Measurements from ENCODE around the gene LRRC4C. TPM values are rescaled to one million over a fixed set of nuclear protein-coding genes. Genes with fewer than 3 reads are reported as not detected.

Gene LRRC4C
- total RNA-seq, 1 donor = 0.27 TPM

- TF ChIP-seq CTCF (IDR thresholded peaks at IDR 0.05; ENCODE audit: insufficient read depth, low read length) = no peak
- DNase-seq (ENCODE audit: low read depth) = no peak
- H3K4me3 ChIP-seq (ENCODE audit: low read depth, low read length) = no peak overlapping the region
Measured at GRCh38 chr11:40838181-40838683, 621.2 kb downstream of the LRRC4C start.

- H3K4me3 ChIP-seq (ENCODE audit: low read depth, low read length) = no peak overlapping the region
- DNase-seq (ENCODE audit: low read depth) = no peak
- no peak for TF ChIP-seq CTCF (IDR thresholded peaks at IDR 0.05; ENCODE audit: insufficient read depth, low read length)
Measured at GRCh38 chr11:40827116-40827515, 632.3 kb downstream of the LRRC4C start.

GRCh38 chr11:40826601-40827000, 632.9 kb downstream of the LRRC4C start:
- DNase-seq (ENCODE audit: low read depth) = no peak
- H3K4me3 ChIP-seq (ENCODE audit: low read depth, low read length) = no peak overlapping the region
- no peak for TF ChIP-seq CTCF (IDR thresholded peaks at IDR 0.05; ENCODE audit: insufficient read depth, low read length)

GRCh38 chr11:40825201-40825834, 634.1 kb downstream of the LRRC4C start:
- DNase-seq (ENCODE audit: low read depth) = no peak
- no peak for TF ChIP-seq CTCF (IDR thresholded peaks at IDR 0.05; ENCODE audit: insufficient read depth, low read length)
- H3K4me3 ChIP-seq (ENCODE audit: low read depth, low read length) = no peak overlapping the region

- no peak for DNase-seq (ENCODE audit: low read depth)
- H3K4me3 ChIP-seq (ENCODE audit: low read depth, low read length) = no peak overlapping the region
- TF ChIP-seq CTCF (IDR thresholded peaks at IDR 0.05; ENCODE audit: insufficient read depth, low read length) = no peak
Measured at GRCh38 chr11:40819230-40819629, 640.2 kb downstream of the LRRC4C start.

- H3K4me3 ChIP-seq (ENCODE audit: low read depth, low read length) = no peak overlapping the region
- TF ChIP-seq CTCF (IDR thresholded peaks at IDR 0.05; ENCODE audit: insufficient read depth, low read length) = no peak
- DNase-seq (ENCODE audit: low read depth) = no peak
Measured at GRCh38 chr11:40816976-40817375, 642.5 kb downstream of the LRRC4C start.

- no peak for DNase-seq (ENCODE audit: low read depth)
- H3K4me3 ChIP-seq (ENCODE audit: low read depth, low read length) = no peak overlapping the region
- no peak for TF ChIP-seq CTCF (IDR thresholded peaks at IDR 0.05; ENCODE audit: insufficient read depth, low read length)
Measured at GRCh38 chr11:40797981-40798380, 661.5 kb downstream of the LRRC4C start.
